Neural cell (in vitro differentiated cells): Measurements from ENCODE around the gene HELZ.

Source experiments
- CTCF ChIP-seq: fragments of 450-650 bp; IDR thresholded peaks from 2 replicates; pipeline ENCODE4 v1.5.1; 2014; ENCODE audit warnings: antibody characterized with exemption, mild to moderate bottlenecking, moderate library complexity; ENCODE audit not compliant: poor library complexity, severe bottlenecking
- EZH2 ChIP-seq: fragments of 200-600, 300-800 bp; shearing (Covaris generic), sonication (generic); IDR thresholded peaks from 2 replicates; pipeline ENCODE4 v1.6.1; 2014; ENCODE audit warnings: antibody characterized with exemption, low read length, borderline replicate concordance, mild to moderate bottlenecking; ENCODE audit not compliant: insufficient read depth, poor library complexity, severe bottlenecking
- POLR2AphosphoS5 ChIP-seq: IDR thresholded peaks from 2 replicates; pipeline ENCODE4 v1.6.1; 2012
- RAD21 ChIP-seq: fragments of 450-650 bp; conservative IDR thresholded peaks from 2 replicates; pipeline ENCODE4 v1.6.1; 2014; ENCODE audit warnings: antibody characterized with exemption, mild to moderate bottlenecking, moderate library complexity
- REST ChIP-seq: IDR thresholded peaks from 2 replicates; pipeline ENCODE4 v1.6.1; 2012; ENCODE audit warnings: borderline replicate concordance
- SMC3 ChIP-seq: fragments of 450-650 bp; conservative IDR thresholded peaks from 2 replicates; pipeline ENCODE4 v1.6.1; 2014; ENCODE audit warnings: antibody characterized with exemption, mild to moderate bottlenecking, moderate library complexity; ENCODE audit not compliant: poor library complexity

DNA sequence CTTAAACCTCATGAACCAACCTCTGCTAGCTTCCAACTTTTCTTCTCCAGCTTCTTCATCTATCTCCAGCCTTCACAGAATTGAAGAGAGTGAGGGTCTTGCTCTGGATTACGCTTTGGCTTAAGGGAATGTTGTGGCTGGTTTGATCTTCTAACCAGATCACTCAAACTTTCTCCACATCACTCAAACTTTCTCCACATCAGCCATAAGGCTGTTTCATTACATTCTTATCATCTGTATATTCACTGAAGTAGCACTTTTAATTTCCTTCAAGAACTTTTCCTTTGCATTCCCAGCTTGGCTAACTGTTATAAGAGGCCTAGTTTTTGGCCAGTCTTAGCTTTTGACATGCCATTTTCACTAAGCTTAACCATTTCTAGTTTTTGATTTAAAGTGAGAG, 148.4 kb downstream of the HELZ start:
- TF ChIP-seq CTCF (no peak), SMC3 (no peak), POLR2AphosphoS5 (no peak), REST (no peak), EZH2 (no peak), RAD21 (no peak)
